Thoracic aorta (tissue), 2 donors: Measurements from ENCODE around the gene DTYMK. TPM values are rescaled to one million over a fixed set of nuclear protein-coding genes. Genes with fewer than 3 reads are reported as not detected.
A peak's percentile ranks its signal among the peaks of the same experiment; 100 is the strongest.

Experiments used
- ATAC-seq: fragments of 150-250 bp; one replicate; pipeline ENCODE4 v1.8.0; 2017; ENCODE audit warnings: low read depth; ENCODE audit not compliant: insufficient number of reproducible peaks, low FRiP score
- DNase-seq: peaks from one replicate; pipeline ENCODE4 v3.0.0-alpha.2; 2020; ENCODE audit warnings: low spot score
- H3K27ac ChIP-seq, 2 donors: fragments of 200-600 bp; sonication (generic); 1 replicate in 1 of 2; 2 replicates in 1 of 2; pipeline ENCODE4 v1.5.1; 2016; ENCODE audit warnings: mild to moderate bottlenecking in 2 of 2, moderate library complexity in 2 of 2
- H3K27me3 ChIP-seq: fragments of 200-600 bp; sonication (generic); replicated peaks from 2 replicates; pipeline ENCODE4 v1.6.0; 2016; ENCODE audit warnings: mild to moderate bottlenecking; ENCODE audit not compliant: insufficient read depth
- H3K36me3 ChIP-seq: fragments of 200-600 bp; sonication (generic); one replicate; pipeline ENCODE4 v1.5.1; 2016
- H3K4me1 ChIP-seq, 2 donors: fragments of 200-600 bp; sonication (generic); 1 replicate in 1 of 2; 2 replicates in 1 of 2; pipeline versions ENCODE4 v1.5.1 to v1.6.0; 2016; ENCODE audit warnings: low read depth in 2 of 2, mild to moderate bottlenecking in 1 of 2; ENCODE audit not compliant: control insufficient read depth in 1 of 2
- H3K4me3 ChIP-seq: fragments of 200-600 bp; sonication (generic); 2 replicates; pipeline ENCODE4 v1.5.1; 2016; ENCODE audit warnings: mild to moderate bottlenecking
- H3K9me3 ChIP-seq: fragments of 200-600 bp; sonication (generic); 2 replicates; pipeline ENCODE4 v1.5.1; 2016
- CTCF ChIP-seq: fragments of 200-600 bp; sonication (generic); IDR thresholded peaks from one replicate; pipeline ENCODE4 v1.5.1; 2019; ENCODE audit warnings: antibody characterized with exemption
- total RNA-seq, 2 donors: library from RNA; depleted of rRNA; stranded (reverse); fragments of >200 nt; gene quantifications; one replicate each; pipeline versions ENCODE4 v1.1.0 to v1.2.3, GENCODE V29; 2016

DTYMK gene
- total RNA-seq, 2 donors from 2014 or later = 6.2 to 6.4 TPM

- Histone ChIP-seq H3K4me1 (peaks cover 21 to 39% of the 10 kb centered on the region in 2 donors), H3K36me3 (peaks cover 13% of the 10 kb centered on the region), H3K4me3 (peak overlapping the region; percentile 93), H3K27me3 (no peaks in the 10 kb centered on the region), H3K9me3 (no peaks in the 10 kb centered on the region), H3K27ac (peak overlapping the region; percentile 96 to 98)
- no peak for DNase-seq
- ATAC-seq = no peak
- TF ChIP-seq CTCF = no peak
Measured at GRCh38 chr2:241636182-241637017, 50.2 kb downstream of the DTYMK start.

- peak overlapping the region; percentile 66 to 77 for H3K27ac ChIP-seq
- no peaks in the 10 kb centered on the region for H3K27me3 ChIP-seq
- peaks cover 13% of the 10 kb centered on the region for H3K36me3 ChIP-seq
- no peaks in the 10 kb centered on the region for H3K9me3 ChIP-seq
- peak overlapping the region; percentile 93 for H3K4me3 ChIP-seq
- TF ChIP-seq CTCF = no peak
- DNase-seq = no peak
- ATAC-seq = no peak
- H3K4me1 ChIP-seq = peaks cover 21 to 39% of the 10 kb centered on the region in 2 donors
Measured at GRCh38 chr2:241635756-241636155, 50.9 kb downstream of the DTYMK start.

DNA sequence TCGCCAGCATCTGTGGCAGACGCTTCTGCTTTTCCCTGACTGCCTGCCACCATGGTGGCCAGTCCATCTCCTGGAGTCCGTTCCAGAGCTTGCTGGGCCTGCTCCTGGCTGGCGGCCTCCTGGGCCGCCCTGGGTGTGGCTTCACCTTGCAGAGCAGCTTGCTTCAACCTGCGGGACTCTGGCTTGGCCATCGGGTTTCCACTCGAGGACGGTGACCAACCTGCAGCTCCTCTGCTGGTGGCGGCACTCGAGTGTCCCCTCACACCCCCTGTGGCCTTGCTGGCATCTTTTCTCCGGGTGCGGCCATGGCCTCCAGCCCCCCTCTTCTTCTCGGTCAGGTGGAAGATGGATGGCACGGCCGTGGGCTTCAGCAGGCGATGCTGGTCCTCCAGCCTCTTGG is 53.1 kb downstream of the DTYMK start:
- ATAC-seq = no peak
- TF ChIP-seq CTCF = no peak
- Histone ChIP-seq H3K27me3 (no peaks in the 10 kb centered on the region), H3K27ac (no peak overlapping the region), H3K4me3 (no peak overlapping the region), H3K9me3 (no peaks in the 10 kb centered on the region), H3K36me3 (peaks cover 13% of the 10 kb centered on the region), H3K4me1 (peaks cover 16 to 25% of the 10 kb centered on the region in 2 donors)
- DNase-seq = no peak

DNA sequence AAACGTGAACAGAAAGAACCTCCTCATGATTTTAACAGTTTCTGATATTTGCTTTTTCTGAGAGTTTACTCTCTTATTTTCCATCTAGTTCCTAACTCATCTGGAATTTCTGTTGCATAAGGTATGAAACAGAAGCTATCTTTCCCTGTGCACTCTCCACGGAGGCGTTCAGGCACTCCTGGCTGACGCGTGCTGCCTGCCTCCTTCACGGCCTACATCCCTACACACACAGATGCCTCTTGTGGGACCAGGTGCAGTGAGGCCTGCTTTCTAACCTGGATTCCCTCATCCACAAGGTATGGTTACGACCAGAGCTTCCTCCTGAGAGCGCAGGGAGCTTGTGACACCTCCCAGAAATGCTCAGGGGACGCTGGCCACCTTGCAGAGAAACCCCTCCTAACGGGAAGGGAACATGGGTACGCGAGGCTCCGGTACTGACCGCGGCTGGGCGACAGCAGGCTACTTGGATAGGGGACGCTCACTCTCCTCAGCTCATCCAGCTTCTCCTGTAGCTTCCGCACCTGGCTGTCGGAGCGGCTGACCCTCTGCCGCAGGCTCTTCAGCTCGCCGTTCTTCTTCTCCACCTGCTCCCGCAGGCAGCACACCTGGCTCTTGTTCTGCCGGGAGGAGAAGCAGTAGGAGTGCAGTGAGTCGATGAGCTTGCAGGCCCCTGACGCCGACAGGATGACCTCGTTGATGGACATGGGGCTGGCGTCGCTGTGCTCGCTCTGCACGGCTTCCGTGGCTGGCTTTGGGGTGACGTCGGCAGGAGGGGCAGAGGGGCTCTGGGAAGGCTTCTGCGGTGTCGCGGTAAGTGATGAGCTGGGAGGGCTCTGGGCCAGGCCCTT is 53.9 kb downstream of the DTYMK start:
- DNase-seq = no peak
- no peak for TF ChIP-seq CTCF
- no peaks in the 10 kb centered on the region for H3K9me3 ChIP-seq
- H3K4me3 ChIP-seq = no peak overlapping the region
- ATAC-seq = no peak
- no peak overlapping the region for H3K27ac ChIP-seq
- H3K36me3 ChIP-seq = peaks cover 17% of the 10 kb centered on the region
- peaks cover 11 to 19% of the 10 kb centered on the region in 2 donors for H3K4me1 ChIP-seq
- H3K27me3 ChIP-seq = no peaks in the 10 kb centered on the region
